HUES64 (cell line): ENCODE measurements around the gene USP12.
A peak's percentile ranks its signal among the peaks of the same experiment; 100 is the strongest.
"Not testable (repeated sequence)": the region's sequence is repeated elsewhere in the genome, so short reads cannot be mapped to it uniquely, and the experiment has no call there.

Source experiments
- H3K27ac ChIP-seq: 2 replicates; pipeline ENCODE4 v1.7.0; 2013; ENCODE audit warnings: low read depth, low read length, inconsistent platforms
- H3K27me3 ChIP-seq: 2 replicates; pipeline ENCODE4 v1.6.1; 2013; ENCODE audit warnings: mild to moderate bottlenecking, low read length; ENCODE audit not compliant: insufficient read depth
- H3K36me3 ChIP-seq: 2 replicates; pipeline ENCODE4 v1.6.1; 2013; ENCODE audit warnings: mild to moderate bottlenecking, low read length; ENCODE audit not compliant: insufficient read depth
- H3K4me1 ChIP-seq: 2 replicates; pipeline ENCODE4 v1.6.1; 2013; ENCODE audit warnings: mild to moderate bottlenecking, low read length, moderate library complexity; ENCODE audit not compliant: insufficient read depth
- H3K4me3 ChIP-seq: 2 replicates; pipeline ENCODE4 v1.5.1; 2013; ENCODE audit warnings: mild to moderate bottlenecking, low read length, moderate library complexity
- H3K9ac ChIP-seq: 2 replicates; pipeline ENCODE4 v1.6.1; 2013; ENCODE audit warnings: mild to moderate bottlenecking, low read depth, low read length
- H3K9me3 ChIP-seq: 2 replicates; pipeline ENCODE4 v1.6.1; 2013; ENCODE audit warnings: low read depth, low read length; ENCODE audit not compliant: insufficient read depth
- WGBS: fragments of 150-250, 120-280 bp; methylation state at CpG from one replicate; pipeline ENCODE4 v1.1.7; 2013; ENCODE audit warnings: missing lambda C conversion rate; 5-methylcytosine and 5-hydroxymethylcytosine counted together

Gene USP12

GRCh38 chr13:27147530-27148170, 24.0 kb downstream of the USP12 start:
- no peak overlapping the region for H3K4me3 ChIP-seq
- WGBS = 95% methylated on average over 8 of the region's 8 CpGs
- no peaks in the 10 kb centered on the region for H3K27me3 ChIP-seq
- H3K36me3 ChIP-seq = no peaks in the 10 kb centered on the region
- H3K9me3 ChIP-seq = peaks cover 2% of the 10 kb centered on the region; the same call in 1 of the 2 replicates
- no peaks in the 10 kb centered on the region for H3K4me1 ChIP-seq
- H3K9ac ChIP-seq = no peak overlapping the region
- no peak overlapping the region for H3K27ac ChIP-seq

GRCh38 chr13:27141746-27142145, 29.9 kb downstream of the USP12 start:
- Histone ChIP-seq H3K4me3 (no peak overlapping the region), H3K27ac (no peak overlapping the region), H3K36me3 (no peaks in the 10 kb centered on the region; the same call in 1 of the 2 replicates), H3K4me1 (peaks cover 12% of the 10 kb centered on the region; the same call in 1 of the 2 replicates), H3K9ac (no peak overlapping the region), H3K9me3 (peaks cover 11% of the 10 kb centered on the region), H3K27me3 (no peaks in the 10 kb centered on the region)
- 94% methylated on average over 5 of the region's 5 CpGs for WGBS

- WGBS = 98% methylated on average over 4 of the region's 5 CpGs
- H3K27me3 ChIP-seq, H3K27ac ChIP-seq, H3K9ac ChIP-seq, H3K4me3 ChIP-seq, H3K36me3 ChIP-seq: not testable (repeated sequence)
- peaks cover 12% of the 10 kb centered on the region; the same call in 1 of the 2 replicates for H3K4me1 ChIP-seq
- peaks cover 11% of the 10 kb centered on the region for H3K9me3 ChIP-seq
These were observed 30.5 kb downstream of the USP12 start for GRCh38 chr13:27141159-27141558.

GRCh38 chr13:27140060-27140459, 31.6 kb downstream of the USP12 start:
- Histone ChIP-seq H3K4me1 (peaks cover 12% of the 10 kb centered on the region; the same call in 1 of the 2 replicates), H3K36me3 (no peaks in the 10 kb centered on the region; the same call in 1 of the 2 replicates), H3K9me3 (peaks cover 11% of the 10 kb centered on the region), H3K9ac (no peak overlapping the region), H3K27me3 (no peaks in the 10 kb centered on the region), H3K27ac (no peak overlapping the region), H3K4me3 (no peak overlapping the region)
- WGBS = 96% methylated on average over 4 of the region's 4 CpGs

- H3K9me3 ChIP-seq = peaks cover 11% of the 10 kb centered on the region
- H3K4me3 ChIP-seq = no peak overlapping the region
- H3K27ac ChIP-seq = no peak overlapping the region
- no peak overlapping the region for H3K9ac ChIP-seq
- peaks cover 12% of the 10 kb centered on the region; the same call in 1 of the 2 replicates for H3K4me1 ChIP-seq
- no peaks in the 10 kb centered on the region; the same call in 1 of the 2 replicates for H3K36me3 ChIP-seq
- no peaks in the 10 kb centered on the region for H3K27me3 ChIP-seq
- WGBS = 93% methylated on average over 2 of the region's 2 CpGs
These were observed 32.0 kb downstream of the USP12 start for GRCh38 chr13:27139565-27139964.

GRCh38 chr13:27138457-27139093, 33.0 kb downstream of the USP12 start:
- Histone ChIP-seq H3K9ac (no peak overlapping the region), H3K36me3 (no peaks in the 10 kb centered on the region; the same call in 1 of the 2 replicates), H3K9me3 (peaks cover 11% of the 10 kb centered on the region), H3K4me3 (no peak overlapping the region), H3K27me3 (no peaks in the 10 kb centered on the region), H3K27ac (no peak overlapping the region), H3K4me1 (peaks cover 12% of the 10 kb centered on the region; the same call in 1 of the 2 replicates)
- WGBS = 93% methylated on average over 4 of the region's 4 CpGs

GRCh38 chr13:27137759-27138158, 33.9 kb downstream of the USP12 start:
- peaks cover 16% of the 10 kb centered on the region for H3K4me1 ChIP-seq
- H3K9me3 ChIP-seq = peaks cover 9% of the 10 kb centered on the region
- H3K36me3 ChIP-seq = no peaks in the 10 kb centered on the region; the same call in 1 of the 2 replicates
- WGBS = 88% methylated on average over 7 of the region's 7 CpGs
- H3K27ac ChIP-seq = peak overlapping the region; percentile 26
- no peak overlapping the region for H3K9ac ChIP-seq
- no peaks in the 10 kb centered on the region for H3K27me3 ChIP-seq
- no peak overlapping the region for H3K4me3 ChIP-seq

GRCh38 chr13:27135023-27135422, 36.6 kb downstream of the USP12 start:
- Histone ChIP-seq H3K27ac (no peak overlapping the region), H3K27me3 (no peaks in the 10 kb centered on the region), H3K9ac (no peak overlapping the region), H3K4me1 (peaks cover 39% of the 10 kb centered on the region), H3K36me3 (no peaks in the 10 kb centered on the region), H3K9me3 (no peaks in the 10 kb centered on the region), H3K4me3 (no peak overlapping the region)
- 93% methylated on average over 4 of the region's 5 CpGs for WGBS

- H3K36me3 ChIP-seq = no peaks in the 10 kb centered on the region
- no peak overlapping the region for H3K9ac ChIP-seq
- WGBS = 100% methylated on average over 1 of the region's 2 CpGs
- H3K4me3 ChIP-seq = no peak overlapping the region
- H3K9me3 ChIP-seq = no peaks in the 10 kb centered on the region
- no peaks in the 10 kb centered on the region for H3K27me3 ChIP-seq
- H3K27ac ChIP-seq = no peak overlapping the region
- H3K4me1 ChIP-seq = peaks cover 39% of the 10 kb centered on the region
These were observed 37.7 kb downstream of the USP12 start for GRCh38 chr13:27133889-27134288.

GRCh38 chr13:27132538-27132937, 39.1 kb downstream of the USP12 start:
- H3K27ac ChIP-seq = no peak overlapping the region
- no peaks in the 10 kb centered on the region for H3K36me3 ChIP-seq
- no peaks in the 10 kb centered on the region for H3K27me3 ChIP-seq
- no peaks in the 10 kb centered on the region for H3K9me3 ChIP-seq
- no peak overlapping the region for H3K9ac ChIP-seq
- no peak overlapping the region for H3K4me3 ChIP-seq
- WGBS = 96% methylated on average over 5 of the region's 5 CpGs
- peaks cover 31% of the 10 kb centered on the region for H3K4me1 ChIP-seq

GRCh38 chr13:27131906-27132305, 39.7 kb downstream of the USP12 start:
- H3K27ac ChIP-seq = no peak overlapping the region
- H3K9me3 ChIP-seq = no peaks in the 10 kb centered on the region
- H3K9ac ChIP-seq = no peak overlapping the region
- no peaks in the 10 kb centered on the region for H3K36me3 ChIP-seq
- H3K4me1 ChIP-seq = peaks cover 36% of the 10 kb centered on the region
- WGBS = 96% methylated on average over 3 of the region's 3 CpGs
- no peak overlapping the region for H3K4me3 ChIP-seq
- no peaks in the 10 kb centered on the region for H3K27me3 ChIP-seq
